HG03558 (cell line): ENCODE measurements around the gene C10orf143.
"Not testable (repeated sequence)": the region's sequence is repeated elsewhere in the genome, so short reads cannot be mapped to it uniquely, and the experiment has no call there.

Experiments used
- ATAC-seq: cut with Tn5 transposase; IDR thresholded peaks from one replicate; pipeline ENCODE4 v1.9.1; 2021; ENCODE audit warnings: moderate number of reproducible peaks; ENCODE audit not compliant: unreplicated experiment; ENCODE audit errors: extremely low read depth

C10orf143 gene

DNA sequence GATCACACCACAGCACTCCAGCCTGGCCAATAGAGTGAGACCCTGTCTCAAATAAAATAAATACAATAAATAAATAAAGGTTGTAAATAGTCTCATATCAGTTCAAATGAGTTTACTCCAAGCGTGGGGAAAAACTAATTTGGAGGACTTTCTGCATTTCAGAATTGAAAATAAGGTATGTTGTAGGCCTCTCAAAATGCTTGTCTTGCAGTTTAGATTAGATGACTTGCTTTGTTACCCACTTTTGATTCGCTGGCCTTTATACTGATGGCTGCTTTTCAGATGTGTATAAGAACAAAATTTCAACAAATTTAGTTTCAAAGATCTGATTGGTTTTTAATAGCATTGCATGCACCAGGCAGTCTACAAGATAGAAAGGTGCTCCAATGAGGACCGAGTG, 2.2 kb upstream of the C10orf143 start:
- ATAC-seq = no peak

DNA sequence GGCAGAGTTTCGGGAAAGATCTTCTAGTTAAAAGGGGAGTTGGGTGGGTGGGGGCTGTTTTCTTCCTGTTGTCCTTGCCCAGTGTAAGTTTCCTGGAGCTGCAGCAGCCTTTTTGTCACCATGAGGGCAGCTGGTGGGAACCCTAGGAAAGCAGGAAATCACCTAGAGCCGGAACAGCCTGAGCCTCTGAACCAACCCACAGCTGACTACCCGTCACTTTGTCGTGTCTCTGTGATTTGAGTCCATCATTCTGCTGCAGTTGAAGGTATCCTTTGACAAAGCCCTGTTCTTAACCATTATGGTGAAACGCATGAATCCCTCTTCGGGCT, 1.2 kb upstream of the C10orf143 start:
- no peak for ATAC-seq

DNA sequence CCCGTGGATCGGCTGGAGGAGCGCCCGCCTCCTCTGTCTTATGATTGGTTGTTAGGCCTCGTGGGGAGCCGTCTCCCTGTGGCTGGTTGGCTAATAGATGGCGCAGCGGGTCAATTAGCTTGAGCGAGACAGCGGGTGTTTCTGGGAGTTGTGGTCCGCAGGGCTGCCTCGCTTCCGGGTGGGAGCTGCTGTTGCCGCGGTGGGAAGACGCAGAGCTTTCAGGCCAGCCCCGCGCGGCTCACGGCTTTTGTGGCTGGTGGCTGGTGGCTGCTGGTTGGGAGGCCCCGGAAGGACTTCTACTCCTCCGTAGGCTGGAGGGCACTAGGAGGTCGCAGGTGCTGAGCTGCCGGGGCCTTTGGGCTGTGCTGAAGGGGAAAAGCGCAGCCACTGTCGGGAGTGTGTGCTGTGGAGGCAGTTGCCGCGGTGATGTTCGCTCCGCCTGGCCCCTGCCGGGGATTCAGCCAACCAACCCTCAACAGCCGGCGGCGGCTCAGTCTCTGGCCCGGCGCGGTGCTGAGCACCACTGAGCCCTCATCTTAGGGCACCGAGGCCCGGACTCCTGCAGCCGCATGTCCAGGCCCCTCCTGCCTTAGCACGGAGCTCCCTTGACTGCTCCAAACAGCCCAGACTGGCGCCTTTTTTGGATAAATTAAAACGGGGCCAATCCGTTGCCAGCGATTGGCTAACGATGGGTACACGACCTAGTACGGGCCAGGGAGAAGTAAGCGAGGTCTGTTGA, 652 bp upstream of the C10orf143 start:
- ATAC-seq = peak; percentile 78

DNA sequence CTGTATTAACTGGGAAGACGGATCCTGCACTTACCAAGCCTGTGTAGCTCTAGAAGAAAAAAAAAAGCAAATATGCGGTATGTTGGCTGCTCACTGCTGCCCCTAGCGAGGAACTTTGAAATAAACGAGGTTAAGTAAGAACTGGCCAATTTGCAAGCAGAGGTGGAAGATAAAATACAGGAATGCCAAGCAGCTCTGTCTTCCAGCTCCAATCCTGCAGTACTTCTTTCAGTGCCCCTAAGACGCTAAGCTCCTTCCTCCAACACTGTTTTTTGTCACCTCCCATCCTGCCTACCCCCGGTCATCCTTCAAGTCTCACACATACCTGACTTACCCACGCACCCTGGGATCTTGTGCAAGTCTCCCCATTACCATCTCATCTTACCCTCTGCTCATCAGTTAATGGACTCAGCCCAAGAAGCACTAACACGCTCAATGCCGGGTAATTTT, 809 bp downstream of the C10orf143 start:
- no peak for ATAC-seq

DNA sequence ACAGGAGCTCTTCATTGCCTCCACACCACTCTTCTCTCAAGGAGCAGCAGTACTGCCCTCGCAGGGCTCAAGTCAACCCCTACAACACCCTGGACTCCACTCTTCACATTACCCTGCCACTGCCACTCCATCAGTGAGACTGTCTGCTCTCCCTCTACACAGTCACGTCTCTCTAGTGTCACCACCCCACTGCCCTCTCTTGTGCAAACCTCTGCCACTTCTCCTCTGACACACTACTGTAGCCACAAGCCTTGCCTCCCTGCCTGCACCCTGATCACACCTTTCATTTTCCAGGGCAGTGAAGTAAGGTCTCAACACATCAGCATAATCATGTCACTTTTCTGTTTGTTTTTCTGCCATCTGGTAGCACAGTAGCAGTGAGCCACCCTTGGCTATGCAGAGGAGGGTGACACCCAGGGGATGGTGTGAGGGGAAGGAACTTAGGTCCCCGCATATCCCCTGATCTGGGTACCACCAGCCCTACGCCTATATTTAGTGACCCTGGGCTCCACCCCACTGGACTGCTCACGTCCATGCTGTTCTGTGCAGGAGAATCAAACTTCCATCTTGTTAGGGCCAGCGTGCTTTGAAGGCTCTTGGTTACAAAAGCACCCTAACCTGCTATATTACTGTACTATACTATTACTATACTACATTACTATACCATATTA, 1.6 kb downstream of the C10orf143 start:
- ATAC-seq = no peak

DNA sequence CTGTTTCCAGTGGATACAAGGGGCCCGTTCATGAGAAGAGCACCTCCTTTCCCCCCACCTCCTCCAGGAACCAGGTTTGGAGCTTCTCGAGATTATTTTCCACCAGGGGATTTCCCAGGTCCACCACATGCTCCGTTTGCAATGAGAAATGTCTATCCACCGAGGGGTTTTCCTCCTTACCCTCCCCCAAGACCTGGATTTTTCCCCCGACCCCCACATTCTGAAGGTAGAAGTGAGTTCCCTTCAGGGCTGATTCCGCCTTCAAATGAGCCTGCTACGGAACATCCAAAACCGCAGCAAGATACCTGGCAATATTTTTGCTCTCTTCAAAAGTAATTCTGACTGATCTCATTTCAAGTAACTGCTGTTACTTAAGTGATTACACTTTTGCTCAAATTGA, 2.5 kb downstream of the C10orf143 start:
- not testable (repeated sequence) for ATAC-seq

DNA sequence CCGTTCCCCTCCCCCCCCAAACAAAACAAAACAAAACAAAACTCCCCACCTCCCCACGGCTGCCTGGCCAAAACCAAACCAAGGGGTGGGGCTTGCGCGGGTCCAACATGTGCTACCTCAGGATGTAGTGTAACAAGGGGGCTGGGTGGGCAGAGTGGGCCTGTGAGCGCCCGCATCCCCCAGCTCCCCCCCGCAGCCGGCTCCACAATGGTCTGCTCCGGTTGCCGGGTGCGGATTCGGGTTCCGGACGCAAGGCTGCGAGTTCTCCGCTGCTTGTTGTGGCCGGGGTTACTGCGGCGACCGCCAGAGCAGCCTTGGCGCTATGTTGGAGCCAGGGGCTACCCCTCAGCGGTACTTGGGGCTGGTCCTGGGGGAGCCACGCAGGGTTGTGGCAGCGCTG, 4.9 kb downstream of the C10orf143 start:
- no peak for ATAC-seq

DNA sequence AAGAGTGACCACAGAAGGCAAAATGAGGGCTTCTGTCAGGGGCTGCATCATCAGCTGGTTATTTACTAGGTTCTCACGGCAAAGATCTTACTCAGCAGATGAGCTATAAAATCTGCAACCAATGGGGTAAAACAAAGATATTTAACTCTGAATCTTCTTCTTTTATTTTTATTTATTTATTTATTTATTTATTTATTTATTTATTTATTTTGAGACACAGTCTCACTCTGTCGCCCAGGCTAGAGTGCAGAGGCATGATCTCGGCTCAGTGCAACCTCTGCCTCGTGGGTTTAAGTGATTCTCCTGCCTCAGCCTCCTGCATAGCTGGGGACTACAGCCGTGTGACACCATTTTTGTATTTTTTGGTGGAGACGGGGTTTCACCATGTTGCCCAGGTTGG, 11.3 kb downstream of the C10orf143 start:
- ATAC-seq = no peak

DNA sequence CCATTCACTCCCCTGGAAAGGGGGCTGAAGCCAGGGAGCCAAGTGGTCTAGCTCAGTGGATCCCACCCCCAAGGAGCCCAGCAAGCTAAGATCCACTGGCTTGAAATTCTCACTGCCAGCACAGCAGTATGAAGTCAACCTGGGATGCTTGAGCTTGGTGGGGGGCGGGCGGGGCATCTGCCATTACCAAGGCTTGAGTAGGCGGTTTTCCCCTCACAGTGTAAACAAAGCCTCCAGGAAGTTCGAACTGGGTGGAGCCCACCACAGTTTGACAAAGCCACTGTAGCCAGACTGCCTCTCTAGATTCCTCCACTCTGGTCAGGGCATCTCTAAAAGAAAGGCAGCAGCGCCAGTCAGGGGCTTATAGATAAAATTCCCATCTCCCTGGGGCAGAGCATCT, 20.1 kb downstream of the C10orf143 start:
- ATAC-seq = not testable (repeated sequence)

DNA sequence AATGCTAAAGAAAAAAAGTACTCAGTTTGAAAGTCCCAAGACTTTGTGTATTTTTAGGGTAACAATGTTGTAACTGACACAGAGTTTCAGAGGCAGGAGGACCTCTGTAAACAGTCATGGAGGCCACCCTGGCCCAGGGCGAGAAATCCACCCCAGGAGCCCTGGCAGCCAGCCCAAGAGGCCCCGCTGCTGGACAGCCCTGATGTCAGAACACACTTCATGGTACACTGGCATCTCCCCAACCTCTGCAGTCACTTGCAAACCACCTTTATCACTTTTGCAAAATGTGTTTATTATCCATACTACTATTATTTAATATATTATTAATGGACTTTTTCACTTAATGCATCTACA, 30.2 kb downstream of the C10orf143 start:
- ATAC-seq = no peak

DNA sequence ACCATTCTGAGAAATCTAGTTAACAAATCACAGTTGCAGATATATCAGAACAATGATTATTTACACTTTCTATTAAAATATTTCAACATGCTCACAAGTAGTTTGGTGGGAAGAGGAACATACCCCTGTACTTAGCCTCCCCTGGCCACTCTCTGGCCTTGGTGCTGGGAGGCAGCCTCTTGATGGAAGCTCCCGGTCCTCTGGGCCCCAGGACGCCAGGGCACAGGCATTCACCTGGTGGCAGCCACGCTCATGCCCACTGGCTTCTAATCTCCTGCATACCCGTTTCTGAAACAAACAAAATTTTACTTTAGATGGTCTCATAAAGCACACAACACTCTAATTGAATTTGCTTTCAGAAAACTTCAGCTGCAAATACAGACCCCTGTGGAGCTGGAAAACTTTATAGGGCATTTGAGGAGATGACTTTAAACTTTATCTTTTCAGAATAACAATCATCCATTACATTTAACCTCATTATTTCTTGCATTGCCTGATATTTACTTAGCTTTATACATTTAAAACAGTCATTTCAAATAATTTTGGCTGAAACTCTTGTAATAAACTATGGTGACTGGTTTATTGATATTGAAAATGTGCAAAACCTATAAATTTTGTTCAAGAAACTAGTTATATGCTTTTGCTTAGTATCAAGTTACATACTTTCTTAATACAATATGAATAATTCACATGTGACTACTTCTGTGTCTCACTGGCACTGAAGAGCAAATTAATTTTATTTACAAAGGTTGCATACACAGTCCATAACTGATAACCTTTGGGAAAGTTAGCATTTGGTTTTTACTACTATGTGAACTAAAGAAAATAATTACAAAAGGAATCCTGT, 30.8 kb downstream of the C10orf143 start:
- ATAC-seq = no peak

DNA sequence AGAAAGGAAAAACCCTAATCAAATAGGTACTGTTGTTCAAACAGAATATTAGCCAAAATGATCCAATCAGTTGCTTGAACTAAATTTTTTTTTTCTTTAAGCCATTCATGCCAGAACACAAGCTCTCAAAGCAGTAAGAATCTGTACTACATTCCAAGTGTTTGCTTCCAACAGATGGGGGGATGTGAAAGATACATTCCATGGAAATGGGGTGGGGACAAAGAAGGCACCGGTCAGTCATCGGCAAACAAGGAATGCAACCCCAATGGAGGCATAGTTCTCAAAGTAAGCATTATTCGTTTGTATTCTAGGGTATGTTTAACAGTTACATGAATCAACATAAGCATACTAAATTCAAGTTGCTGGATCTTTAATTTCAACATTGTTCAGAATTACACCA, 32.5 kb downstream of the C10orf143 start:
- no peak for ATAC-seq

DNA sequence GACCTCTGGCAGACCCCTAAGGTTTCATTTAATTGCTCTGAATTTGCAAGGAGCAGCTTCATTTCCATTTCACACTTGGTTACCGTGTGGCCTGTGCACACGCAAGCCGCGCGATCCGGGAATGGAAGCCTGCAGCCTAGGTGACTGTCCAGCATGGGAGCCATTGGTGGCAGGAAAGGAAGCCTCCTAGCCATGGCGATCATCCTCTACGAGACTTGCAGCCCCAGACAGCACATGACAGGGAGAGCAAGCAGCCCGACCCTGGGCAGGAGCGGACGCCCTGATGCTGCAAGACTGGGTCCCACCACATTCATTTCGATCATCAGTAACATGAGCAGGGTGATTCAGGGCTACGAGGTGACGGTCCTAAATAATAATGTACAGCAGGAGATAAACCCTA, 33.9 kb downstream of the C10orf143 start:
- ATAC-seq = no peak

DNA sequence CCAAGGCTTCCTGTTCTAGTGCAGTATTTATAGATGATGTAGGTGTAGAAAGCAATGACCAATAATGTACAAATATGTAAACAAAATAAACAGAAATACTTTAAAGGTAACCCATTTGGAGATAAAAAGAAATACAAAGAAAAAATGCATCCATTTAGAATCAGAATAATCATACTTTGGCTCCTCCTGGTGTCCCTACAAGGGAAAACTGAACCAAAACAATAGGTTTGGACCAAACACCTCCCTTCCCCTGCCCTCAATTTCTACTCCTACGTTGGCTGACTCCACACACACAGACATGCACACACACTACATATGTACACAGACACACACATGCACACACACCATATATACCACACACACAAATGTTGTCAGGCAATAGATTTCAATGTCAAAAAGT, 36.0 kb downstream of the C10orf143 start:
- no peak for ATAC-seq

DNA sequence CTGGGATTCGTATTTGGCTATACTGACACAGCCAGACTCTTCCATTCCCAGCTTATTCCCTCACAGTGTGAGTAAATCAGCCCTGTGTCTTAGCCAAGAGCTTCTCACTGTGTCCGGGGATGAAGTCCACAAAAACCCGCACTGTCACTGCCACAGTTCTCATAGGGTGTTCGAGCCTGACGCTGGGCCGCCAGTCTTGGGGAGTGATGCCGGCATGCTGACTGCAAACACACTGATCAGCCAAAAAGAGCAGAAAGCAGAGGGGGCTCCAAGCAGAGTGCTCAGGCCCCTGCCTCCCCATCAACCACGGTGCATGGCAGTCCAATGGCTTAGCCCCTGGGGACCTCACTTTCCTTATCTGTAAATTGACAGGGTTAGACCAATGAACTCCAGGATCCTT, 36.7 kb downstream of the C10orf143 start:
- ATAC-seq = no peak

DNA sequence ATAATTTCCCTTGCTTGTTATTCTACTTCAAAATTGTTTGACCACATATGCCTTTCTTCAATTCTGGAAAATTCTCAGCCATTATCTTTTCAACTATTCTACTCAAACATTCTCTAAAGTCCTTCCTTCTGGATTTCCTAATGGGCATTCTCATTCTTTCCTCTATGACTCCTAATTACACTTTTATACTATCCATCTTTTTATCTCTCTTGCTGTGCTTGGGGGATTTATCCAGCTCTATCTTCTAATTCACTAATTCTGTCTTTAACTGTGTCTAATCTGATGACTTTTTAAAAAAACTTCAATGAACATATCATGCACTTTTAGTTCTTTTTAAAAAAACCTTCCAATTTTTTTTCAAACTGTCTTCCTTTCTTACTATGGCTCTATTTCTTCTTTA, 38.4 kb downstream of the C10orf143 start:
- ATAC-seq = no peak

DNA sequence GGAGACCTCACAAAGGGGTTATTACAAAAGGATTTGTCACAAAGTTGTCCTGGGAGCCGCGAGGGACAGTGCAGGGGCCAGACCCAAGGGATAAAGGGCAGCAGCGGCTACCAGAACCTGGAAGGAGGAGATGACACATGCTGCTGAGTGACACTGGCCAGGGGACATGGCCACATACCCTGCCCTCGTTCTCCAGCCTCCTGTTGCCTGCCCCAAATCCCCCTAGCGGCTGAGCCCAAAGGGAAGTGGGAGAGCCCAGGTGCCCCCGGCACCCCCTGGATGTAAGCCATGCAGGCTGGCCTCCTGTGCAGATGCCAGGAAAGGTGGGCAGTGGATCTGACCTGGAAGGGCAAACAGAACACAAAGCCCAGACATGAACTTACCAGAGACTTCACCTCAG, 42.7 kb downstream of the C10orf143 start:
- ATAC-seq = no peak

DNA sequence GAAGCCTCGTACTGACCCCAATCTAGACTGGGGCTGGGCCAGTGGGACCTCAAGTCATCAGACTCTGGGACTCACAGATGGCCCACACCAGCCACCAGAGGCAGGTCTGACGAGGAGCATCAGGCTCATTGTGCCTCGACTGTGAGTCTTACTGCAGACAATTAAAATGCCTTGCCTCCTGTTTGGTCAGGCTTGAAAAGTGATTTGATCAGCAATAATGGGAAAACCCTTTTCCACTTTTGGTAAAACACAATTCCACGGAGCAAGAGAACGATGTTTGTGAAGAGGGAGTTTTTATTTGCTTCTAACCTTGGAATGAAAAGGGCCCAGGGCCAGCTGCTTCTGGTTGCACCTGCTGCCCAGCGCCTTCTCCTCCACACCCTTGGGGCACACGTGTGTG, 43.9 kb downstream of the C10orf143 start:
- ATAC-seq = no peak

DNA sequence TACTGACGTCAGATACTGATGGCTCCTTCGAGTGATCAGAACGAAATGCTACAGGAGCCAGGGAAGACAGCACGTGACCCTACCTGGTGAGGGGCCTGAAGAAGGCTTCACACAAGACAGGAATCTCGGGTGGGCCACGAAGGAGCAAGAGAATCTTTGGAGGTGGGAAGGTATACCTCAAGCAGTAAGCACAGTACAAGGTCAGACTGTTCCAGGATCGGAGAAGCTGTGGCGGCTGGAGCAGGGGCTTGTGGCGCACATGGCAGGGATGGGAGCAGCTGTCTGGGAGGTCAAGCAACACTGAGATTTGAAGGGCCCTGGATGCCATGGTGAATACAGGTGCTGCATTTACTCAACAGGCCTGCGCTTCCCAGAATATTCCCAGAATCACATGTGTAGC, 45.4 kb downstream of the C10orf143 start:
- no peak for ATAC-seq

DNA sequence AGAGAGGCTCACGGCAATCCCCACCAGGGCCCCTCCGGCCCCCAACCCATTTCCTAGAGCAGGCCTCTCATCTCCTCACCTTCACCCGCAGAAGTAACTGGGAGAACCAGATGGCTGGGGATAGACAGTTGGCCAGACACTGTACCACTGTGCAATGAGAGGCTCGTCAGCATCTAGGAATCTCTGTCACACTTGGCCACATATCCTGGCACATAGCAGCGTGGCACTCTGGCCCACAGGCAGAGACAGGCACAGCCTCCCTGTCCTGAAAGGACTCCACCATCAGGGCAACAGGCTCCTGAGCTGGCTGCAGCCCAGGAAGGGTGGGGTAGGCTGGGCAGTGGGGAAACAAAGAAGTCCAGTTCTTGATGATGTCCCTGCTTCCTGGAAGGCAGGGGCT, 45.8 kb downstream of the C10orf143 start:
- ATAC-seq = no peak

DNA sequence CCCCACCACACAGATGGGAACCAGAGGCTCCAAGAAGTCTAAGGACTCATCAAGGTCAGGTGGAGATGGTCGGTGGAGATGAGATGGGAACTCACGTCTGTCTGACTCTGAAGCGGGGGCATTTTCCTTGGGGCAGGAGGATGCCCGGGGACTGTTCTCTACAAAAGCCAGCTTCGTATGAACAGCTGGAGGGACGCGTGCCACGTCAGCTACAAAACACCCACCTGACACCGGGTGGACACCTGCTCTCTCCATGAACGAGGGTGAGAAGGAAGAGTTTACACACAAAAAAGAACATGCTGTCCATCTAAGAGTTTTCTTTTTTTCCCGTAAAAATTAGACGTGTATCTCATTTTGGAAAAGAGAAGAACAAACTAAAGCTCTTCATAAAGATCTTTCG, 47.7 kb downstream of the C10orf143 start:
- no peak for ATAC-seq
